KMS-11 (cell line): ENCODE data around the gene DUXA.
"Not testable (repeated sequence)": the region's sequence is repeated elsewhere in the genome, so short reads cannot be mapped to it uniquely, and the experiment has no call there.

Source experiments
- H2AFZ ChIP-seq: fragments of 200-600 bp; sonication (generic); 2 replicates; pipeline ENCODE4 v1.6.1; 2016; ENCODE audit warnings: antibody characterized with exemption, mixed run types, low read depth
- H3K27ac ChIP-seq: fragments of 200-600 bp; sonication (generic); 2 replicates; pipeline ENCODE4 v1.6.1; 2016; ENCODE audit warnings: mild to moderate bottlenecking, mixed run types
- H3K27me3 ChIP-seq: fragments of 200-600 bp; sonication (generic); 2 replicates; pipeline ENCODE4 v1.6.1; 2017; ENCODE audit warnings: mild to moderate bottlenecking, low read depth, mixed run types, moderate library complexity; ENCODE audit not compliant: insufficient read depth
- H3K36me3 ChIP-seq: fragments of 200-600 bp; sonication (generic); 2 replicates; pipeline ENCODE4 v1.6.1; 2017; ENCODE audit warnings: mild to moderate bottlenecking, mixed run types; ENCODE audit not compliant: insufficient read depth
- H3K4me1 ChIP-seq: fragments of 200-600 bp; sonication (generic); 2 replicates; pipeline ENCODE4 v1.6.1; 2016; ENCODE audit warnings: mild to moderate bottlenecking, low read depth, mixed run types; ENCODE audit not compliant: poor library complexity, severe bottlenecking
- H3K4me2 ChIP-seq: fragments of 200-600 bp; sonication (generic); 2 replicates; pipeline ENCODE4 v1.7.0; 2016; ENCODE audit warnings: mild to moderate bottlenecking, mixed run types
- H3K4me3 ChIP-seq: fragments of 200-600 bp; sonication (generic); IDR thresholded peaks from 2 replicates; pipeline ENCODE4 v1.6.1; 2017; ENCODE audit warnings: low read depth, low read length, mixed read lengths; ENCODE audit not compliant: insufficient read depth
- H3K79me2 ChIP-seq: fragments of 200-600 bp; sonication (generic); 2 replicates; pipeline ENCODE4 v1.6.1; 2016; ENCODE audit warnings: low read depth, mixed run types; ENCODE audit not compliant: insufficient read depth
- H3K9ac ChIP-seq: fragments of 200-600 bp; sonication (generic); 2 replicates; pipeline ENCODE4 v1.6.1; 2016; ENCODE audit warnings: mild to moderate bottlenecking, mixed run types
- H4K20me1 ChIP-seq: fragments of 200-600 bp; sonication (generic); 2 replicates; pipeline ENCODE4 v1.6.1; 2016; ENCODE audit warnings: mild to moderate bottlenecking, mixed run types; ENCODE audit not compliant: insufficient read depth
- CTCF ChIP-seq: fragments of 200-600 bp; sonication (generic); conservative IDR thresholded peaks from 2 replicates; pipeline ENCODE4 v1.6.1; 2017; ENCODE audit warnings: low read depth, mild to moderate bottlenecking, antibody characterized with exemption, low read length, moderate library complexity, mixed read lengths

DUXA gene

GRCh38 chr19:57141699-57142098, 25.6 kb downstream of the DUXA start:
- no peak for TF ChIP-seq CTCF

GRCh38 chr19:57135797-57136196, 31.5 kb downstream of the DUXA start:
- no peak overlapping the region for H3K4me3 ChIP-seq
- no peaks in the 10 kb centered on the region for H3K4me1 ChIP-seq
- H3K4me2 ChIP-seq: no peak overlapping the region
- no peaks in the 10 kb centered on the region for H3K36me3 ChIP-seq
- H3K79me2 ChIP-seq: no peaks in the 10 kb centered on the region
- no peak overlapping the region; the same call in 1 of the 2 replicates for H2AFZ ChIP-seq
- TF ChIP-seq CTCF: no peak
- H4K20me1 ChIP-seq: no peaks in the 10 kb centered on the region
- H3K9ac ChIP-seq: no peak overlapping the region
- H3K27ac ChIP-seq: no peak overlapping the region
- H3K27me3 ChIP-seq: peaks cover 6% of the 10 kb centered on the region; the same call in 1 of the 2 replicates

More at GRCh38 chr19:57141699-57142098, 25.6 kb downstream of the DUXA start:
- H4K20me1 ChIP-seq: no peaks in the 10 kb centered on the region
- peaks cover 5% of the 10 kb centered on the region for H3K27me3 ChIP-seq
- no peak overlapping the region for H2AFZ ChIP-seq
- peaks cover 5% of the 10 kb centered on the region for H3K4me1 ChIP-seq
- no peak overlapping the region for H3K9ac ChIP-seq
- no peaks in the 10 kb centered on the region for H3K36me3 ChIP-seq
- H3K4me2 ChIP-seq: no peak overlapping the region
- no peak overlapping the region for H3K4me3 ChIP-seq
- no peak overlapping the region for H3K27ac ChIP-seq
- H3K79me2 ChIP-seq: no peaks in the 10 kb centered on the region

GRCh38 chr19:57127403-57127802, 39.9 kb downstream of the DUXA start:
- not testable (repeated sequence) for H3K27ac ChIP-seq, H3K4me3 ChIP-seq, H3K9ac ChIP-seq, H4K20me1 ChIP-seq, H3K4me2 ChIP-seq, H3K79me2 ChIP-seq, H3K4me1 ChIP-seq, H3K27me3 ChIP-seq, H2AFZ ChIP-seq, H3K36me3 ChIP-seq

- H3K4me2 ChIP-seq: no peak overlapping the region
- H2AFZ ChIP-seq: no peak overlapping the region
- TF ChIP-seq CTCF: no peak
- no peaks in the 10 kb centered on the region for H4K20me1 ChIP-seq
- H3K27me3 ChIP-seq: no peaks in the 10 kb centered on the region
- no peak overlapping the region for H3K9ac ChIP-seq
- H3K4me3 ChIP-seq: no peak overlapping the region
- H3K36me3 ChIP-seq: no peaks in the 10 kb centered on the region
- H3K79me2 ChIP-seq: no peaks in the 10 kb centered on the region
- no peaks in the 10 kb centered on the region for H3K4me1 ChIP-seq
- no peak overlapping the region for H3K27ac ChIP-seq
Observed at GRCh38 chr19:57123882-57124281, 43.4 kb downstream of the DUXA start.

GRCh38 chr19:57118848-57119247, 48.4 kb downstream of the DUXA start:
- Histone ChIP-seq H3K4me2 (no peak overlapping the region), H3K79me2 (no peaks in the 10 kb centered on the region), H2AFZ (no peak overlapping the region), H4K20me1 (no peaks in the 10 kb centered on the region), H3K27me3 (no peaks in the 10 kb centered on the region), H3K9ac (no peak overlapping the region), H3K36me3 (no peaks in the 10 kb centered on the region), H3K27ac (no peak overlapping the region), H3K4me3 (no peak overlapping the region), H3K4me1 (no peaks in the 10 kb centered on the region)
- TF ChIP-seq CTCF: no peak

GRCh38 chr19:57113501-57113900, 53.8 kb downstream of the DUXA start:
- H2AFZ ChIP-seq, H3K9ac ChIP-seq, H3K4me3 ChIP-seq, H3K4me1 ChIP-seq, H3K36me3 ChIP-seq, H3K79me2 ChIP-seq, H3K27ac ChIP-seq, H4K20me1 ChIP-seq, H3K27me3 ChIP-seq, H3K4me2 ChIP-seq: not testable (repeated sequence)
